DOHH2 (cell line): ENCODE results near the gene C19orf25.
A peak's percentile ranks its signal among the peaks of the same experiment; 100 is the strongest.

ENCODE experiments used
- H3F3A ChIP-seq: fragments of 200-600 bp; sonication (generic), shearing (Covaris generic); 2 replicates; pipeline ENCODE4 v1.6.0; 2016; ENCODE audit warnings: antibody characterized with exemption, mild to moderate bottlenecking; ENCODE audit not compliant: control insufficient read depth, insufficient read depth
- H3K27ac ChIP-seq: fragments of 200-600 bp; sonication (generic); 2 replicates; pipeline ENCODE4 v1.5.1; 2014; ENCODE audit warnings: low read depth, mild to moderate bottlenecking, low read length, moderate library complexity
- H3K27me3 ChIP-seq: fragments of 200-600 bp; sonication (generic); 2 replicates; pipeline ENCODE4 v1.6.1; 2014; ENCODE audit warnings: mild to moderate bottlenecking, low read length, mixed read lengths; ENCODE audit not compliant: control insufficient read depth
- H3K36me3 ChIP-seq: fragments of 200-600 bp; sonication (generic); 2 replicates; pipeline ENCODE4 v1.6.1; 2014; ENCODE audit warnings: mild to moderate bottlenecking, low read length, moderate library complexity, mixed read lengths; ENCODE audit not compliant: control insufficient read depth
- H3K4me1 ChIP-seq: fragments of 200-600 bp; sonication (generic); 2 replicates; pipeline ENCODE4 v1.6.1; 2014; ENCODE audit warnings: mild to moderate bottlenecking, low read length, mixed read lengths; ENCODE audit not compliant: control insufficient read depth
- H3K4me2 ChIP-seq: fragments of 200-600 bp; sonication (generic); 2 replicates; pipeline ENCODE4 v1.6.0; 2014; ENCODE audit warnings: mild to moderate bottlenecking, low read length, moderate library complexity
- H3K4me3 ChIP-seq: fragments of 200-600 bp; sonication (generic); 2 replicates; pipeline ENCODE4 v1.5.1; 2014; ENCODE audit warnings: mild to moderate bottlenecking, low read length, mixed read lengths
- H3K79me2 ChIP-seq: fragments of 200-600 bp; sonication (generic); 2 replicates; pipeline ENCODE4 v1.6.1; 2014; ENCODE audit warnings: mild to moderate bottlenecking, low read length, mixed read lengths; ENCODE audit not compliant: control insufficient read depth
- H3K9me2 ChIP-seq: fragments of 200-600 bp; sonication (generic); replicated peaks from 2 replicates; pipeline ENCODE4 v1.6.1; 2014; ENCODE audit warnings: mild to moderate bottlenecking, low read length, mixed read lengths; ENCODE audit not compliant: control insufficient read depth
- H3K9me3 ChIP-seq: fragments of 200-600 bp; sonication (generic); 2 replicates; pipeline ENCODE4 v1.6.1; 2014; ENCODE audit warnings: antibody characterized with exemption, low read length, mixed read lengths; ENCODE audit not compliant: control insufficient read depth, insufficient read depth
- H4K20me1 ChIP-seq: fragments of 200-600 bp; sonication (generic); 2 replicates; pipeline ENCODE4 v1.6.0; 2014; ENCODE audit warnings: low read depth, mild to moderate bottlenecking, antibody characterized with exemption, low read length, moderate library complexity; ENCODE audit not compliant: control insufficient read depth, insufficient read depth
- CTCF ChIP-seq: fragments of 200-600 bp; sonication (generic); IDR thresholded peaks from one replicate; pipeline ENCODE4 v1.5.1; 2014; ENCODE audit warnings: antibody characterized with exemption, mild to moderate bottlenecking, low read depth, low read length; ENCODE audit not compliant: poor library complexity, severe bottlenecking
- EZH2phosphoT487 ChIP-seq: fragments of 200-600 bp; sonication (generic); IDR thresholded peaks from 2 replicates; pipeline ENCODE4 v1.6.1; 2017; ENCODE audit warnings: borderline replicate concordance, mild to moderate bottlenecking, antibody characterized with exemption, low read length, moderate library complexity, mixed read lengths

The C19orf25 gene

GRCh38 chr19:1457031-1457739 lies 21.8 kb downstream of the C19orf25 start:
- no peak overlapping the region for H3K4me2 ChIP-seq

GRCh38 chr19:1456121-1456900 lies 22.7 kb downstream of the C19orf25 start:
- H3K27me3 ChIP-seq: peaks cover 2% of the 10 kb centered on the region; the same call in 1 of the 2 replicates
- no peaks in the 10 kb centered on the region for H3K9me3 ChIP-seq
- H3K4me2 ChIP-seq: peak overlapping the region; percentile 65
- H3F3A ChIP-seq: peaks cover 8% of the 10 kb centered on the region; the same call in 1 of the 2 replicates
- no peaks in the 10 kb centered on the region for H3K36me3 ChIP-seq
- peak overlapping the region; percentile 47; the same call in 1 of the 2 replicates for H3K4me3 ChIP-seq
- no peak overlapping the region for H3K27ac ChIP-seq
- no peaks in the 10 kb centered on the region for H3K79me2 ChIP-seq
- H3K9me2 ChIP-seq: no peaks in the 10 kb centered on the region
- H4K20me1 ChIP-seq: peaks cover 4% of the 10 kb centered on the region
- peaks cover 27% of the 10 kb centered on the region for H3K4me1 ChIP-seq
- TF ChIP-seq EZH2phosphoT487 (no peak), CTCF (no peak)

More at GRCh38 chr19:1457031-1457739, 21.8 kb downstream of the C19orf25 start:
- H3K27ac ChIP-seq: no peak overlapping the region
- H3K9me3 ChIP-seq: no peaks in the 10 kb centered on the region
- no peaks in the 10 kb centered on the region for H3K9me2 ChIP-seq
- TF ChIP-seq CTCF (no peak), EZH2phosphoT487 (no peak)
- H4K20me1 ChIP-seq: peaks cover 4% of the 10 kb centered on the region
- peaks cover 27% of the 10 kb centered on the region for H3K4me1 ChIP-seq
- H3K79me2 ChIP-seq: no peaks in the 10 kb centered on the region
- no peaks in the 10 kb centered on the region for H3K27me3 ChIP-seq
- no peak overlapping the region for H3K4me3 ChIP-seq
- H3K36me3 ChIP-seq: no peaks in the 10 kb centered on the region
- H3F3A ChIP-seq: peaks cover 8% of the 10 kb centered on the region; the same call in 1 of the 2 replicates

GRCh38 chr19:1455336-1456120 lies 23.5 kb downstream of the C19orf25 start:
- Histone ChIP-seq H3K4me1 (peaks cover 27% of the 10 kb centered on the region), H3K27ac (peak overlapping the region; percentile 36), H3F3A (peaks cover 8% of the 10 kb centered on the region; the same call in 1 of the 2 replicates), H3K9me3 (no peaks in the 10 kb centered on the region), H4K20me1 (peaks cover 6% of the 10 kb centered on the region), H3K27me3 (peaks cover 10% of the 10 kb centered on the region), H3K4me3 (peak overlapping the region; percentile 47), H3K4me2 (peak overlapping the region; percentile 65), H3K79me2 (no peaks in the 10 kb centered on the region), H3K9me2 (no peaks in the 10 kb centered on the region), H3K36me3 (no peaks in the 10 kb centered on the region)
- TF ChIP-seq CTCF: no peak
- no peak for TF ChIP-seq EZH2phosphoT487
